IPS DF 4.7 (cell line): Measurements from ENCODE around the gene HIBADH.
A peak's percentile ranks its signal among the peaks of the same experiment; 100 is the strongest.
"Not testable (repeated sequence)": the region's sequence is repeated elsewhere in the genome, so short reads cannot be mapped to it uniquely, and the experiment has no call there.

Source experiments
- DNase-seq: peaks from one replicate; pipeline ENCODE4 v3.0.0-alpha.2; 2013; ENCODE audit warnings: low spot score; ENCODE audit errors: extremely low read depth

Gene HIBADH

GRCh38 chr7:27602766-27603165, 59.9 kb downstream of the HIBADH start:
- peak; percentile 62 for DNase-seq

GRCh38 chr7:27601217-27601616, 61.5 kb downstream of the HIBADH start:
- no peak for DNase-seq

- no peak for DNase-seq
Measured at GRCh38 chr7:27600247-27600646, 62.4 kb downstream of the HIBADH start.

- DNase-seq: no peak
Measured at GRCh38 chr7:27595009-27595408, 67.7 kb downstream of the HIBADH start.

- no peak for DNase-seq
Measured at GRCh38 chr7:27593226-27593625, 69.5 kb downstream of the HIBADH start.

- no peak for DNase-seq
Measured at GRCh38 chr7:27590416-27590815, 72.3 kb downstream of the HIBADH start.

- DNase-seq: no peak
Measured at GRCh38 chr7:27587429-27587828, 75.3 kb downstream of the HIBADH start.

- DNase-seq: no peak
Measured at GRCh38 chr7:27586825-27587224, 75.9 kb downstream of the HIBADH start.

GRCh38 chr7:27585781-27586447, 76.8 kb downstream of the HIBADH start:
- no peak for DNase-seq

- no peak for DNase-seq
Measured at GRCh38 chr7:27581906-27582305, 80.8 kb downstream of the HIBADH start.

GRCh38 chr7:27581119-27581518, 81.6 kb downstream of the HIBADH start:
- DNase-seq: no peak

GRCh38 chr7:27579565-27579964, 83.1 kb downstream of the HIBADH start:
- DNase-seq: no peak

- DNase-seq: not testable (repeated sequence)
Measured at GRCh38 chr7:27578169-27578568, 84.5 kb downstream of the HIBADH start.

GRCh38 chr7:27576360-27576944, 86.2 kb downstream of the HIBADH start:
- DNase-seq: no peak

GRCh38 chr7:27575613-27576012, 87.1 kb downstream of the HIBADH start:
- DNase-seq: no peak

- no peak for DNase-seq
Measured at GRCh38 chr7:27569106-27569505, 93.6 kb downstream of the HIBADH start.

GRCh38 chr7:27567266-27567665, 95.4 kb downstream of the HIBADH start:
- no peak for DNase-seq

- peak; percentile 28 for DNase-seq
Measured at GRCh38 chr7:27564881-27565482, 97.7 kb downstream of the HIBADH start.

- DNase-seq: no peak
Measured at GRCh38 chr7:27560706-27561235, 101.9 kb downstream of the HIBADH start.

- no peak for DNase-seq
Measured at GRCh38 chr7:27555670-27556069, 107.0 kb downstream of the HIBADH start.

GRCh38 chr7:27554826-27555225, 107.9 kb downstream of the HIBADH start:
- DNase-seq: no peak

GRCh38 chr7:27553273-27553672, 109.4 kb downstream of the HIBADH start:
- no peak for DNase-seq
